LHCN-M2 (cell line): ENCODE measurements around the gene CD99L2. TPM values are rescaled to one million over a fixed set of nuclear protein-coding genes. Genes with fewer than 3 reads are reported as not detected.
"Not testable (repeated sequence)": the region's sequence is repeated elsewhere in the genome, so short reads cannot be mapped to it uniquely, and the experiment has no call there.

ENCODE experiments used
- DNase-seq: peaks from one replicate; pipeline ENCODE4 v3.0.0-alpha.2; 2012; ENCODE audit warnings: low read depth
- total RNA-seq: library from RNA; depleted of rRNA; stranded (reverse); fragments of >200 nt; gene quantifications from 2 replicates; pipeline ENCODE4 v1.2.3, GENCODE V29; 2014

The CD99L2 gene
- total RNA-seq, 1 experiment from 2014 or later: 49.6 TPM

DNA sequence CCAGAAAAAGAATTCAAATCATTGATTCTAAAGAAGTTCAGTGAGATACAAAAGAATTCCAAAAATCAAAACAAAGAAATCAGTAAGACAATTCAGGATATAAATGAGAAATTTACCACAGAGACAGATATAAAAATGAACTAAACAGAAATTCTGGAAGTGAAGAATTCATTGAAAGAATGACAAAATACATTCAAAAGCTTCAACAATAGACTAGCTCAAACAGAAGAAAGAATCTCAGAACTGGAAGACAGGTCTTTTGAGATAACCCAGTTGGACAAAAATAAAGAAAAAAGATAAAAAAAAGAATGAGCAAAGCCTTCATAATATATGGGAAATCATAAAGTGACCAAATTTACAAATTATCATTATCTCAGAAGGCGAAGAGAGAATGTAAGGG is 41.7 kb downstream of the CD99L2 start:
- no peak for DNase-seq

DNA sequence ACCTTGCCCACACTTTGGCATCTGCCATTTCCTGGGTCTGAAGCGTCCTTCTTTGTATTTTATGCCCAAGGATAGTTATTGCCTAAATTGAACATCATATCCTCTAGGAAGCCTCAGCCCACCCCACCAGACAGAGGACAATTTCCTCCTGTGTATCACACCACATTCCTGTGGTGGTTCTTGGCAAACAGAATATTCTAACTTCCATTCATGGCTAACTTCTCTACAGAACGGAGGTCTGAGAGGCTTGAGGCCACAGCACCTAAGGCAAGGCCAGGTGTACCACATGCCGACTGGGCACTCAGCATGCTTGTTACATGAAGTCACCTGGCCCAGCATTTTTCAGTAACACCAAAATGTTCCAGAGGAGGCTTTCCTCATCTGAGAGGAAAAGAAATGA is 42.4 kb downstream of the CD99L2 start:
- no peak for DNase-seq

DNA sequence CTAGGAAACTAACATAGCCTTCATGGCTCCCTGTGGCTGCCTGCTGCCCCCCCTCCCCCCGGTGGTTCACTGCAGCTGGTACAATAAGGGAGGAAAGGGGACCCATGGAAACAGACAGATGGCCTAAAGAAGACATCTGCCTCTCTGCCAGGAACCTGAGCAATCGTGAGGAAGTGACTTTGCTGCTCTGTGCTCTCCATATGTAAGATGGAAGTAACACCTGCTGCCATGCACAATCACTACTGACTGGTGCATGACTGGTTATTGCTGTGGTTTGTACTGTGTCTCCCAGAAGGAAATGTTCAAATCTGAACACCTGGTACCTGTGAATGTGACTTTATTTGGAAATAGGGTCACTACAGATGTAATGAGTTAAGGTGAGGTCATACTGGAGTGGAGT is 43.6 kb downstream of the CD99L2 start:
- no peak for DNase-seq

DNA sequence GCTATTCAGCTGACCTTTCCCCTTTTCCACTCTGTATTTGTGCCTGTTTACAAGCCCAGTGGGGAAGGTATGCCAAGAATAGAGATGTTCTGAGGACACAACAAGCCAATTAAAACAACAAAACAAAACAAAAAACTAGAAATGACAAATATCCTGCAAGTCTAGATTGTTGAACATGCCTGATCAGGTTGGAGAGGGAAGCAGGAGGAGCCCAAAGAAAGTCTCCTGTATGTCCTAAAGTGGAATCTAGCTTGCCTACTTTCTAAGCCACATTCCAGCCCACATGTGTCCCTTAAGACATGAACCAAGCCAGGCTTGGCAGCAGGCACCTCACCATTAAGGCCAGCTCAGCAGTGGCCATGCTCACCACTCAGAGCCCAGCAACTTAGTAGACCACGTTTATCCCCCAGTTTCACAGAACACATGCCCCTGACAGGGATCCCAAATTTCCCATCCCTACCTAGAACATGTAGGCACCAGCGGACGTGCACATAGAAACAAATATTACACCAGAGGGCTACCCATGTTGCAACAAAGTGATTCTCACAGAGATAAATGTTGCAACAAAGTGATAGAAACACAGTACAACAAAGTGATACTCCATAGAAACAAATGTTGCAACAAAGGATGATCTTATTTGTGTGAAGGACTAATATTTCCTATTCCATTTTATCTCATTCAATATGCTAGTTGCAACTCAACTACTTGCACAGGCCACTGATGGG is 48.3 kb downstream of the CD99L2 start:
- DNase-seq: no peak

DNA sequence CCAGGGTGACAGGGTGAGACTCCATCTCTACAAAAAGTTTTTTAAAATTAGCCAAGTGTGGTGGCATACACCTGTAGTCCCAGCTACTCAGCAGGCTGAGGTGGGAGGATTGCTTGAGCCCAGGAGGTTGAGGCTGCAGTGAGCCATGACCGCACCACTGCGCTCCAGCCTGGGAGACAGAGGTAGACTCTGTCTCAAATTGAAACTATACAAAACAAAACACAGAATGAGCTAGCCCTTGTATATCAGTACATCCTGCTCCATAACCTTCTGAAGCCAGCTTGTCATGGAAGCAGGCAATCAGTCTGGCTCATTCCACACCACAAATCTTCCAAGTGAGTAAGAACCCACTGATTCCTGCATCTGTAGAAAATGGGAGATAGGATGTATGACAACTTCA is 49.0 kb downstream of the CD99L2 start:
- no peak for DNase-seq

DNA sequence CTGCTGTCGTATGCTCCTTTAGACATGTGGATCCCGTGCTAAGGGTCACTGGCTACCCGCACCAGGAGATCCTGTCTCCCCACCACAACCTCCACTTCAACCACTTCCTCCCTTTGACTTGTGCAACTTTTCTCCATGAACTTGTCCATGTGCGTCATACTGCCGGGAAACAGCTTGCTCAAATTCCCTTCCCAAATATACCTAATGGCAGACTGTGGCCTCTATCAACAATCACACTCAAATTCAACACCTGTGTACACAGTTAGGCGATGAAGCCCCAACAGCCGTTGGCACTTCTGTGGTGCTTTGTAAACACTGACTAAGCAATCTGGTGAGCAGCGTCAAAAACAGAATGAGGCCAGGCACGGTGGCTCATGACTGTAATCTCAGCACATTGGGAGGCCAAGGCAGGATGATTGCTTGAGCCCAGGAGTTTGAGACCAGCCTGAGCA is 49.5 kb downstream of the CD99L2 start:
- peak; percentile 31 for DNase-seq

DNA sequence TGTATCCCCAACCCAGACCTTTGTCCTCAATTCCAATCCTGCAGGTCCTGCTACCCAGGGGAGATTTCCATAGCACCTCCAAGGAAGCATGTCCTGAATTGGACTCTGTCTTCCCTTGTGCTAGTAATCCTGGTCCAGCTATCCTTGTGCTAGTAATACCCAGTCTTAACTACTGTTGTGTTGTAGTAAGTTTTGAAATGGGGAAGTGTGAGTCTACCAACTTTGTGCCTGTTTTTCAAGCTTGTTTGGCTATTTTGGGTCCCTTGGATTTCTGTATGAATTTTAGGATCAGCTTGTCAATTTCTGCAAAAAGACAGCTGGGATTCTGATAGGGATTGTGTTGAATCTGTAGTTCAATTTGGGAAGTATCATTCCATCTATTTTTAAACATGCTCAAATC is 51.4 kb downstream of the CD99L2 start:
- DNase-seq: no peak

DNA sequence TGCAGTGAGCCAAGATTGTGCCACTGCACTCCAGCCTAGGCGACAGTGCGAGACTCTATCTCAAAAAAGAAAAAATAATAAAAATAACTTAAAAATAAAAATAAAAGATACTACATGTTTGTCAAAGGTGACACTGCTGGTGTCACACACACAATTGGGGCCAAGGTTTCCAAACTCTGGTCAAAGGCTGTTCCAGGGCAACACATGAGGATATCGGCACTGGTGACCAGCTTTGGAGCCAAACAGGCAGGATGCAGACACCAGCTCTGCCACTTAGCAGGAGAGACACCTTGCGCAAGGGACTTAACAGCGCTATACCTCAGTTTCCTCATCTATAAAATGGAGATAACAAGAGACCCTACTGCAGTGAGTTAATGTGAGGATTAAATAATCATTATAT is 52.3 kb downstream of the CD99L2 start:
- DNase-seq: no peak

GRCh38 chrX:150845091-150845490 is 53.4 kb downstream of the CD99L2 start:
- no peak for DNase-seq

DNA sequence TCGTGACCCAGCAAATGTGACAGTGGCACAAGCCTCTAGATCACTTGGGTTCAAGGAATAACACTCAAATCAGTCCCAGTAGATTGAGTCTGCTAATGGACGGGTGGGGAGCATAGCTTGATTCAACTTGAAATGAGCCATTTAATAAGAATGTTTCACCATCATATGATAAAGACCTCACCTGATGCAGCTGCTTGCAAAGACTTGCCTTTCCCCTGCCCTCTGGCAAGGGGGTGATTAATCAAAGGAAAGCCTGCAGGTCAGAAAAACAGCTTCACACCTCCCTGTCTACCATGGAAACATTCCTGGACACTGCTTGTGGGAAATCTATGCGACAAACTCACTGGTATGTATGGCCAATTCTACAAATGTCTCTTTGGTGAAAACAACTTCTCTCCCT is 54.5 kb downstream of the CD99L2 start:
- DNase-seq: no peak

DNA sequence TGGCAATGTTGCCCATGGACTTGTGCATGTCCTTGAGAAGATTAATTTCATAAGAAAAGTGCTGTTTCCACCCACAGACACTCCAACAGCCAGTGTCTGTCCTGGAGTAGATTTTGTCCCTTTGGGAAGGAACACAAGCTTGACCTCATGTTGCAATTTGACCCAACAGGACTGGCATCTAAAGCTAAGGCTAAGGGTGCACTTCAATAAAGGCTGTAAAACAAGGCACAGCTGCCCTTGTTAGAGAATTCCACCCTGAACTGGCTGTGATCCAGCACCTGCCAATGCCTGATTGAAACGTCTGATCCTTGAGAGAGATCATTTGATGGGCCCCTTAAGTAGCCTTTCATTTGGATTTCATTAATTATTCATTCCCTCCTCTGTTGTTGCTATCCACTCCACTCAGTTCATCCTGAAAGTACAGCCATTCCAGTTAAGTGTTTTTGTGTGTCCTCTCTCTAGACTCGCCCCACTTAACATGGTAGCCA is 56.2 kb downstream of the CD99L2 start:
- peak; percentile 19 for DNase-seq

DNA sequence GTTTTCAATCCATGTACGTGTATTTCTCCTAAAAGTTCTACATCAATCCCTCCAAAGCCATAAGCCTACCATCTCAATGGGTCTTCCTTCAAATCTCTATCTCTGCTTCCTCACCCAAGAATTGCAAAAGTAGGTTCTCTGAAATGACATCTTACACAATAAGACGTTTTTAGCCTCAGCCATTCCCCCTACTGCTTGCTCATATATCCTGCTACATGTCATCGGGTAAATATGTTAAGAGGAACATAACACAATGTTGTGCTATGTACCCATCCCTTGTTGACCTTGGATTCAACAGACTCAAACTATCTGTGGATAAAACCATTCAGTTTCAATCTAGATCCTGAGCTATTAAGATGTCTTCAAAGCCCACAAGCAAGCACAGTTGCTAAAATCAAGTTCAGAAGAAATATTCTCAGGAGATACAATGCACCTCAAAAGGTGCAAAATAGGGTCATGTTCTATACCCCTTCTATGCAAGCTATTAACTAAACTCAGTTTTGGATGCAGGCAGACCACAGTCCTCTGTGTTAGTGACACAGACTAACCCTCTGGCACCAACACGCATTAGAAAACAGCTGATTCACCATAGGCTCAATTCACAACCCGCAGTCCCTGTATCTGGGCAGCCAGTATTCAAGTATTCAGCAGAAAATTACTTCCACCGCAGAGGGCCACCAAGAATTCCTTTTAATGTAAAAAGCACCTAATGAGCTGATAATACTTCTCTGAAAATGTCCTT is 56.8 kb downstream of the CD99L2 start:
- peak; percentile 51 for DNase-seq

DNA sequence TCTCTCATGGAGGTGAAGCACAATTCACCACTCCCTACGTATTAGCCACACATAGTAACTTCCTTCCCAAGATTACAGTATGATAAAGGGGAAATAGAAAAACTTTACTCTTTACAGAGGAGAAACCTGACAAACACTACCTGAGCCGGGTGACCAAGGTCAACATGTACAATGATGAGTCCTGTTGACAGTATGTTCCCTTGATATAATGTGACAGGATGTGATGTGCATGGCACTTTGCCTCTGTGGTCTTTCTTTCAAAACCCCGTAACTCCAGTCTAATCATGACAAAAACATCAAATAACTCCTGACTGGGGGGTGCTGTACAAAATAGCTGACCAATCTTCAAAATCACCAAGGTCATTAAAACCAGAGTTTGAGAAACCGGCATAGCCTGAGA is 60.6 kb downstream of the CD99L2 start:
- no peak for DNase-seq

GRCh38 chrX:150834695-150835094 is 63.8 kb downstream of the CD99L2 start:
- no peak for DNase-seq

GRCh38 chrX:150833454-150834056 is 64.9 kb downstream of the CD99L2 start:
- no peak for DNase-seq

DNA sequence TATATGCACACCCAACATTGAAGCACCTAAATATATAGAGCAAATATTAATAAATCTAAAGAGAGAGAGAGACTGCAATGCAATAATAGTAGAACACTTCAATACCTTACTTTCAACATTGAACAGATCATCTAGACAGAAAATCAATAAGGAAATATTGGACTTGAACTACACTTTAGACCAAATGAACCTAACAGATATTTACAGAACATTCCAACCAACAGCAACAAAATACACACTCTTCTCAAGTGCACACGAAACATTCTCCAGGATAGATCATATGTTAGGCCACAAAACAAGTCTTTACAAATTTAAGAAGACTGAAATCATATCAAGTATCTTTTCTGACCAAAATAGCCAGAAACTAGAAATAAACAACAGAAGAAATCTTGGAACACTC is 66.6 kb downstream of the CD99L2 start:
- DNase-seq: no peak

DNA sequence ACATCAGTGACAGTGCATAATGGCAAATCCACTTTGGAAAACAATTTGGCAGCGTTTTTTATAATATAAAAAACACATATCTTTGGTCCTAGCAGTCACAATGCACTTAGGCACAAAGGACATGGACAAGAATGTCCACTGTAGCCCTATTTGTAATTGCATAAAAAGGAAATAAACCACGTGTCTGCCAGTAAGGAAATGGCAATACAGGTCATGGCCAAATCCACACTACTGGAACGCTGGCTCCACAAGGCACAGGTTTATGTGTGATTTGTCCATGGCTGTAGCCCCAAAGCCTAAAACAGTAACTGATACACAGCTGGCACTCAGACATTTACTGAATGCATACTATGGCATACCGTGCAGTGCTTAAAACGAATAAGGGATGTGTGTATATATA is 69.7 kb downstream of the CD99L2 start:
- DNase-seq: no peak

DNA sequence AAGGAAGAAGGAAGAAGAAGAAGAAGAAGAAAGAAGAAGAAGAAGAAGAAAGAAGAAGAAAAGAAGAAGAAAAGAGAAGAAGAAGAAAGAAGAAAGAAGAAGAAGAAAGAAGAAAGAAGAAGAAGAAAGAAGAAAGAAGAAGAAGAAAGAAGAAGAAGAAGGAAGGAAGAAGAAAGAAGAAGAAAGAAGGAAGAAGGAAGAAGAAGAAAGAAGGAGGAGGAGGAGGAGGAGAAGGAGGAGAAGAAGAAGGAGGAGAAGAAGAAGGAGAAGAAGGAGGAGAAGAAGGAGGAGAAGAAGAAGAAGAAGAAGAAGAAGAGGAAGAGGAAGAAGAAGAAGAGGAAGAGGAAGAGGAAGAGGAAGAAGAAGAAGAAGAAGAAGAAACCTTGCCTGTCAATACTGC is 74.1 kb downstream of the CD99L2 start:
- not testable (repeated sequence) for DNase-seq

DNA sequence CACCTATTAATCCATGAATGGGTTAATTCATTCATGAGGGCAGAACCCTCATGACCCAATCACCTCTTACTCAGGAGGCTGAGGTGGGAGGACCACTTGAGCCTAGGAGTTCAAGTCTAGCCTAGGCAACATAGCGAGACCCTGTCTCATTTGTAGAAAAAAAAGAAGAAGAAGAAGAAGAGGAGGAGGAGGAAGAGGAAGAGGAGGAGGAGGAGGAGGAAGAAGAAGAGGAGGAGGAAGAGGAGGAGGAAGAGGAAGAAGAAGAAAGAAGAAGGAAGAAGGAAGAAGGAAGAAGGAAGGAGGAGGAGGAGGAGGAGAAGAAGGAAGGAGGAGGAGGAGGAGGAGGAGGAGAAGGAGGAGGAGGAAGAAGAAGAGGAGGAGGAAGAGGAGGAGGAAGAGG is 74.6 kb downstream of the CD99L2 start:
- not testable (repeated sequence) for DNase-seq

GRCh38 chrX:150821971-150822370 is 76.5 kb downstream of the CD99L2 start:
- DNase-seq: no peak

DNA sequence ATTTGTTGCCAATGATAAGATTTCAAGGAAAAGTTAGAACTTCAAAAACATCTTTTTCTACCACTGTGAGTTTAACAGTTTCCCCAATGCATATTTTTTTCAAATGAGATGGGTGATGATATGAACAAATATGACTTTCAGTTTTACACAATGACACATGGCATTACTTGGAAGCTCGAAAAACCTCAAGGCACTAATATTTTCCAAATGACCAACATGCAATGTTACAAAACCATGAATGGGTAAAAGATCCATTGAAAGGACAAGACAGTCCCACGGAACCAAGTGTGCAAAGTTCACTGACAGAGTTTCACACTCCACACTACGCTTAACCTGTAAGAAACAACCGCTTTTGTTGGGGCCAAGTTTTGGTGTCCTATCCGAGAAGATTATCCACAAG is 84.5 kb downstream of the CD99L2 start:
- DNase-seq: peak; percentile 10

DNA sequence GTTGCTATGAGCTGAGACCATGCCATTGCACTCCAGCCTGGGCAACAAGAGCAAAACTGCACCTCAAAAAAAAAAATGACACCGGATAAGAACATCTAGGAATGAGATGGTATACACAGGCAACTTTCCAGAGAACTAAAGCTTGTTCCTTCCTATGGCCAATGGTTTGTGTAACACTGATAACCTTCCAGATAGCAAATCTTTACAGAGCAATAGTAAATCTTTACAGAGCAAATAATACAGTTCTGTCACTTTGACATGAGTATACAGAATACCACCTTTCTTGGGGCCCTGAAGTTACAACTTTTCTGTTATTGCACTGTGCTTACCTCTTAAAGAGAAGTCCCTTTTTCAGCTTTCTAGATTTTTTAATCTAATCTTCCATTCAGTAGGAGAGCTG is 91.6 kb downstream of the CD99L2 start:
- DNase-seq: no peak

DNA sequence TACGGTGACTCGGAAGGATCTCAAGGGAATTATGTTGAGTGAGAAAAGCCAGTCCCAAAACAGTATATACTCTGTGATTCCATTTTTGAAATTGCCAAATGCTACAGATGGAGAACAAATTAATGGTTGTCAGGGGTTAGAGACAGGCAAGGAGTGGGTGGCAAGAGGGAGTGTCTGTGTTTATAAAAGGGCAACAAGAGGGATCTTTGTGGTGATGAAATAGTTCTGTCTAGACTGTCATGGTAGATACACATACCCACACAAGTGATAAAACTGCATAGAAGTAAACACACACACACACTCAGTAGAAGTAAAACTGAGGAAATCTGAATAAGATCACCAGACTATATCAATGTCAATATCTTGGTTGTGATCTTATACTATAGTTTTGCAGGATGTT is 92.7 kb downstream of the CD99L2 start:
- no peak for DNase-seq
